NOMO-1 (cell line): Measurements from ENCODE around the gene TRIM15.

Source experiments
- DNase-seq, 2 experiments: peaks; one replicate each; lab custom pipeline; 2025; ENCODE audit not compliant: unreplicated experiment in 2 of 2; lab: John Stamatoyannopoulos, UW

Gene TRIM15

GRCh38 chr6:30194797-30195690 lies 31.7 kb downstream of the TRIM15 start:
- no peak for DNase-seq

- DNase-seq: no peak
These were observed 32.6 kb downstream of the TRIM15 start for GRCh38 chr6:30195951-30196350.

- DNase-seq: no peak
These were observed 33.0 kb downstream of the TRIM15 start for GRCh38 chr6:30196376-30196775.

- no peak for DNase-seq
These were observed 35.1 kb downstream of the TRIM15 start for GRCh38 chr6:30198166-30199084.

- peak; percentile 68 to 91 for DNase-seq
These were observed 37.4 kb downstream of the TRIM15 start for GRCh38 chr6:30200551-30201281.

- no peak for DNase-seq
These were observed 39.0 kb downstream of the TRIM15 start for GRCh38 chr6:30202366-30202765.

GRCh38 chr6:30204116-30204515 lies 40.8 kb downstream of the TRIM15 start:
- no peak for DNase-seq

GRCh38 chr6:30206152-30206551 lies 42.8 kb downstream of the TRIM15 start:
- no peak for DNase-seq

- no peak for DNase-seq
These were observed 43.7 kb downstream of the TRIM15 start for GRCh38 chr6:30206799-30207618.

GRCh38 chr6:30207619-30208295 lies 44.4 kb downstream of the TRIM15 start:
- DNase-seq: no peak

GRCh38 chr6:30211306-30211705 lies 48.0 kb downstream of the TRIM15 start:
- DNase-seq: no peak

GRCh38 chr6:30211899-30212298 lies 48.6 kb downstream of the TRIM15 start:
- no peak for DNase-seq

- peak; percentile 97 to 99 for DNase-seq
These were observed 49.7 kb downstream of the TRIM15 start, which contains the start of gene TRIM26 for GRCh38 chr6:30212865-30213666. Gene TRIM26 (minus strand): TSS chr6:30213406. CDS start chr6:30199103, 14,303 bp downstream.

GRCh38 chr6:30213667-30213956 lies 50.3 kb downstream of the TRIM15 start:
- DNase-seq: no peak

- peak; percentile 52 to 72 for DNase-seq
These were observed 50.8 kb downstream of the TRIM15 start for GRCh38 chr6:30213957-30214656.

- DNase-seq: no peak
These were observed 51.3 kb downstream of the TRIM15 start for GRCh38 chr6:30214657-30214982.

- no peak for DNase-seq
These were observed 52.8 kb downstream of the TRIM15 start for GRCh38 chr6:30216096-30216495.

- DNase-seq: peak; percentile 44 to 63
These were observed 55.9 kb downstream of the TRIM15 start for GRCh38 chr6:30219244-30219643.
